Body of pancreas (tissue), 4 donors: ENCODE data around the gene PCSK6.

Source experiments
- POLR2A ChIP-seq, 3 donors: fragments of 450-650 bp; IDR thresholded peaks; one replicate each; pipeline ENCODE4 v1.6.1; 2016; ENCODE audit warnings: antibody characterized with exemption in 3 of 3, mild to moderate bottlenecking in 2 of 3
- TF ChIP-seq, protein P1 (sequence below), 7 experiments: fragments of 450-650 bp in 4 of 7; fragments of 200-600 bp in 3 of 7; sonication (generic) in 3 of 7; IDR thresholded peaks; one replicate each; pipeline ENCODE4 v1.5.1; 2016 to 2019; ENCODE audit warnings: antibody characterized with exemption in 7 of 7

DNA sequence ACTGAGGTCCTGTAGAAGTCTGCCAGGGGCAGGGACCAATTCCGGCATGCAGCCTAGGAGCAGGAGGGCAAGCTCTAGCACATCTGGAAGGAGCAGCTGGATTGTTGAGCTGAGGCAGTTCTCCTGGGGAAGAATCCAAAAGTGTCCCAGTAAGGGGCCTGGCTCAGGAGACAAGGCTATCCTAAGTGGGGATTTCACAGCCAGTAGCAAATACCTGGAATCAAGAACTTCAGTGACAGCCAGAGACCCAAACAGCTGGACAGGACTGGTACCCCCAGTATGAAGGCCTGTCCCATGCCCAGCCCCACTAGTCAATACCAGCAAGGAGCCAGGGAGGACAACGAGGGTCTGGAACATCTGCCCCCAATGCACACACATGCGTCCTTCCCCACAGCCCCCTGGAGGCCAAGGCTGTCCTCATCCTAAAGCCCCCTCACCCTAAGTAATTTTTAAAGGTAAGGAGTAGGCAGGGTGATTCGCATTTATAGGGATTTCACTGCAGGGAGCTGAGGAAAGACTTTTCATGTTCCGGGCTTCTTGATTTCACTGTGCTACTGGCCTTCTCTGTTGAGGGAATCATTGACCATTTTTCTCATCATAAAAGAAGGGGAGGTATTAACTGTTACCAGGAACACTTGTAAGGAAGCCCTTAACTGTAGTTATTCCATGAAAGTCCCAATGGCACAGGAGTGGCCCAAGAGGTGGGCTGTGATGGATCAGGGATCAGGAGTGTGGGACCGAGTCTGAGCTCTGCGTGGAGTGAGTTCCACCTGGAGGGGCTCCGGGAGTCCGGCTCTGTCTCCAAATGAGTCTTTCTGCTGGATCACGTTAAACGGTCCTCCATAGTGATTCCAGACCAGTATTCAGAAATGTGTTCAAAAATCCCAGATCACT, 235.1 kb downstream of the PCSK6 start:
- TF ChIP-seq, protein P1, sequence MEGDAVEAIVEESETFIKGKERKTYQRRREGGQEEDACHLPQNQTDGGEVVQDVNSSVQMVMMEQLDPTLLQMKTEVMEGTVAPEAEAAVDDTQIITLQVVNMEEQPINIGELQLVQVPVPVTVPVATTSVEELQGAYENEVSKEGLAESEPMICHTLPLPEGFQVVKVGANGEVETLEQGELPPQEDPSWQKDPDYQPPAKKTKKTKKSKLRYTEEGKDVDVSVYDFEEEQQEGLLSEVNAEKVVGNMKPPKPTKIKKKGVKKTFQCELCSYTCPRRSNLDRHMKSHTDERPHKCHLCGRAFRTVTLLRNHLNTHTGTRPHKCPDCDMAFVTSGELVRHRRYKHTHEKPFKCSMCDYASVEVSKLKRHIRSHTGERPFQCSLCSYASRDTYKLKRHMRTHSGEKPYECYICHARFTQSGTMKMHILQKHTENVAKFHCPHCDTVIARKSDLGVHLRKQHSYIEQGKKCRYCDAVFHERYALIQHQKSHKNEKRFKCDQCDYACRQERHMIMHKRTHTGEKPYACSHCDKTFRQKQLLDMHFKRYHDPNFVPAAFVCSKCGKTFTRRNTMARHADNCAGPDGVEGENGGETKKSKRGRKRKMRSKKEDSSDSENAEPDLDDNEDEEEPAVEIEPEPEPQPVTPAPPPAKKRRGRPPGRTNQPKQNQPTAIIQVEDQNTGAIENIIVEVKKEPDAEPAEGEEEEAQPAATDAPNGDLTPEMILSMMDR (IDR thresholded peaks at IDR 0.05), result no peak
- no peak for TF ChIP-seq POLR2A (IDR thresholded peaks at IDR 0.05)
